ENCODE results near the gene GRIK4. TPM values are rescaled to one million over a fixed set of nuclear protein-coding genes. Genes with fewer than 3 reads are reported as not detected.

Gene GRIK4
- total and polyA plus RNA-seq, 4 donors = 0.05 to 0.25 (median 0.06) TPM; not detected in 1

- 89% methylated on average over 9 of the region's 9 CpGs for WGBS
- Histone ChIP-seq H3K27me3 (ENCODE audit: control insufficient read depth in 4 of 4, insufficient read depth in 4 of 4, low read length in 3 of 4) (no peaks in the 10 kb centered on the region), H3K27ac (ENCODE audit: low read depth in 1 of 2, low read length in 2 of 2) (no peak overlapping the region), H3K36me3 (ENCODE audit: control insufficient read depth in 4 of 4, insufficient read depth in 3 of 4, low read depth in 1 of 4, low read length in 3 of 4) (no peaks in the 10 kb centered on the region), H3K9me3 (ENCODE audit: control insufficient read depth in 4 of 4, low read length in 3 of 4) (peaks cover 0 to 12% (median 1%) of the 10 kb centered on the region in 4 donors), H3K9ac (ENCODE audit: low read depth in 1 of 2, low read length in 2 of 2) (no peak overlapping the region), H3K4me3 (ENCODE audit: low read depth in 1 of 3, low read length in 3 of 3) (no peak overlapping the region), H3K4me1 (ENCODE audit: control insufficient read depth in 4 of 4, insufficient read depth in 4 of 4, low read length in 3 of 4) (no peaks in the 10 kb centered on the region)
- no peak for TF ChIP-seq ZBTB33 (IDR thresholded peaks at IDR 0.05)
- TF ChIP-seq REST (IDR thresholded peaks at IDR 0.05) = no peak
- no peak for TF ChIP-seq EGR1 (IDR thresholded peaks at IDR 0.05; ENCODE audit: low read depth in 2 of 2)
- TF ChIP-seq HNF4A (conservative IDR thresholded peaks at IDR 0.05) = no peak
- no peak for TF ChIP-seq NR2F2 (IDR thresholded peaks at IDR 0.05)
- TF ChIP-seq RAD21 (IDR thresholded peaks at IDR 0.05) = no peak
- TF ChIP-seq RXRA (IDR thresholded peaks at IDR 0.05) = no peak
- TF ChIP-seq ATF3 (IDR thresholded peaks at IDR 0.05) = no peak
- TF ChIP-seq GABPA (IDR thresholded peaks at IDR 0.05 in 1 of 2, conservative IDR thresholded peaks at IDR 0.05 in 1 of 2) = no peak
- no peak for TF ChIP-seq YY1 (IDR thresholded peaks at IDR 0.05)
- no peak for TF ChIP-seq FOXA1 (IDR thresholded peaks at IDR 0.05)
- TF ChIP-seq CTCF (IDR thresholded peaks at IDR 0.05; ENCODE audit: low read depth, low read length, missing input control) = no peak
- TF ChIP-seq HNF4G (IDR thresholded peaks at IDR 0.05) = no peak
- no peak for TF ChIP-seq JUND (IDR thresholded peaks at IDR 0.05)
- TF ChIP-seq TAF1 (conservative IDR thresholded peaks at IDR 0.05) = no peak
- TF ChIP-seq MAX (IDR thresholded peaks at IDR 0.05) = no peak
- no peak for TF ChIP-seq FOXA2 (IDR thresholded peaks at IDR 0.05)
- no peak for TF ChIP-seq SP1 (IDR thresholded peaks at IDR 0.05)
- DNase-seq (ENCODE audit: low spot score) = no peak
Observed at GRCh38 chr11:120539667-120540369, 28.3 kb downstream of the GRIK4 start.

Data from liver (tissue), 9 donors.